ENCODE results near the gene KCNQ4. TPM values are rescaled to one million over a fixed set of nuclear protein-coding genes. Genes with fewer than 3 reads are reported as not detected.

KCNQ4 gene
- total and polyA plus RNA-seq, 2 experiments from 2014 or later, result 1.3 to 3.0 TPM

DNA sequence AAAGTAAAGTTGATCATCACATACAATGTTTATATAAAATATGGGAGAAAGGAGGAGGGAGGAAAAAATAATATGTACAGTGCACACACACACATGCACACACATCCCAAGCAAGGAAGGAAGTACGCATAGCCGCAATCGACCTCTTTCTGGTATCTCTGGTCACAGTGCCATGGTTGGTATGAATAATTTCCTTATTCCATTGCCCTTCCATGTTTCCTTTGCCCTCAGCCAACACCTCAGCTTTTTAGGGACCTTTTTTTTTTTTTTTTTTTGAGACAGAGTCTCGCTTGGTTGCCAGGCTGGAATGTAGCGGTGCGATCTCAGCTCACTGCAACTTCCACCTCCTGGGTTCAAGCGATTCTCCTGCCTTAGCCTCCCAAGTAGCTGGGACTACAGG lies 58.0 kb downstream of the KCNQ4 start (continued):
- TF ChIP-seq, protein P1, sequence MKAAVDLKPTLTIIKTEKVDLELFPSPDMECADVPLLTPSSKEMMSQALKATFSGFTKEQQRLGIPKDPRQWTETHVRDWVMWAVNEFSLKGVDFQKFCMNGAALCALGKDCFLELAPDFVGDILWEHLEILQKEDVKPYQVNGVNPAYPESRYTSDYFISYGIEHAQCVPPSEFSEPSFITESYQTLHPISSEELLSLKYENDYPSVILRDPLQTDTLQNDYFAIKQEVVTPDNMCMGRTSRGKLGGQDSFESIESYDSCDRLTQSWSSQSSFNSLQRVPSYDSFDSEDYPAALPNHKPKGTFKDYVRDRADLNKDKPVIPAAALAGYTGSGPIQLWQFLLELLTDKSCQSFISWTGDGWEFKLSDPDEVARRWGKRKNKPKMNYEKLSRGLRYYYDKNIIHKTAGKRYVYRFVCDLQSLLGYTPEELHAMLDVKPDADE (IDR thresholded peaks at IDR 0.05), result no peak
- TF ChIP-seq, protein P2, sequence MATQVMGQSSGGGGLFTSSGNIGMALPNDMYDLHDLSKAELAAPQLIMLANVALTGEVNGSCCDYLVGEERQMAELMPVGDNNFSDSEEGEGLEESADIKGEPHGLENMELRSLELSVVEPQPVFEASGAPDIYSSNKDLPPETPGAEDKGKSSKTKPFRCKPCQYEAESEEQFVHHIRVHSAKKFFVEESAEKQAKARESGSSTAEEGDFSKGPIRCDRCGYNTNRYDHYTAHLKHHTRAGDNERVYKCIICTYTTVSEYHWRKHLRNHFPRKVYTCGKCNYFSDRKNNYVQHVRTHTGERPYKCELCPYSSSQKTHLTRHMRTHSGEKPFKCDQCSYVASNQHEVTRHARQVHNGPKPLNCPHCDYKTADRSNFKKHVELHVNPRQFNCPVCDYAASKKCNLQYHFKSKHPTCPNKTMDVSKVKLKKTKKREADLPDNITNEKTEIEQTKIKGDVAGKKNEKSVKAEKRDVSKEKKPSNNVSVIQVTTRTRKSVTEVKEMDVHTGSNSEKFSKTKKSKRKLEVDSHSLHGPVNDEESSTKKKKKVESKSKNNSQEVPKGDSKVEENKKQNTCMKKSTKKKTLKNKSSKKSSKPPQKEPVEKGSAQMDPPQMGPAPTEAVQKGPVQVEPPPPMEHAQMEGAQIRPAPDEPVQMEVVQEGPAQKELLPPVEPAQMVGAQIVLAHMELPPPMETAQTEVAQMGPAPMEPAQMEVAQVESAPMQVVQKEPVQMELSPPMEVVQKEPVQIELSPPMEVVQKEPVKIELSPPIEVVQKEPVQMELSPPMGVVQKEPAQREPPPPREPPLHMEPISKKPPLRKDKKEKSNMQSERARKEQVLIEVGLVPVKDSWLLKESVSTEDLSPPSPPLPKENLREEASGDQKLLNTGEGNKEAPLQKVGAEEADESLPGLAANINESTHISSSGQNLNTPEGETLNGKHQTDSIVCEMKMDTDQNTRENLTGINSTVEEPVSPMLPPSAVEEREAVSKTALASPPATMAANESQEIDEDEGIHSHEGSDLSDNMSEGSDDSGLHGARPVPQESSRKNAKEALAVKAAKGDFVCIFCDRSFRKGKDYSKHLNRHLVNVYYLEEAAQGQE (IDR thresholded peaks at IDR 0.05; ENCODE audit: unreplicated experiment), result no peak

DNA sequence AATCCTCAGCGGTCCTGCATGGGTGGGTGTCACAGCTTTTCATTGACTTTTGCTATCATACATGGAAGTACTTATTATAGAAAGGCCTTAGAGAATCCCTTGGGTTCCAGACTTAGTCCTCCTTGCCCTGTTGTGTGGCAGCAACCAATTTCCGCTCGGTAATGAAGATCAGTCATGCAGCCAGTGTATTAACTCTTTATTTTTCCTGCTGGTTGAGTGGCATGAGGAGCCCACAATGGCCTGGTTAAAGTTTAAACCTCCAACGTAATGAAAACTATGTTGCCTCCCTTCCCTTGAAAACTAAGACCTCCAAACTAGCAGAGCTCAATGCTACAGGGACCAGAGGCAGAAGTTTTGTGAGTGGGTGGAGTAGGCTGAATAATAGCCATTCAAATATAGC lies 58.6 kb downstream of the KCNQ4 start:
- no peak overlapping the region for H3K4me3 ChIP-seq
- no peaks in the 10 kb centered on the region for H3K36me3 ChIP-seq (ENCODE audit: insufficient read depth)
- DNase-seq (ENCODE audit: low spot score) (no peak), ATAC-seq (no peak)
- H3K4me2 ChIP-seq, result no peak overlapping the region
- Mint-ChIP-seq H3K36me3 (ENCODE audit: low read depth) (peaks cover 4% of the 10 kb centered on the region; the same call in 1 of the 3 replicates), H3K9me3 (no peaks in the 10 kb centered on the region), H3K27me3 (ENCODE audit: insufficient read depth, low read depth, poor library complexity) (peaks cover 4% of the 10 kb centered on the region), H3K27ac (no peak overlapping the region), H3K4me1 (peaks cover 3% of the 10 kb centered on the region; the same call in 2 of the 3 replicates), H3K4me3 (no peak overlapping the region)
- no peaks in the 10 kb centered on the region for H3F3A ChIP-seq (replicated peaks; ENCODE audit: low read depth)
- H3K4me1 ChIP-seq (ENCODE audit: insufficient read depth), result no peaks in the 10 kb centered on the region
- H3K9me2 ChIP-seq (ENCODE audit: insufficient read depth), result peaks cover 8% of the 10 kb centered on the region; the same call in 1 of the 2 replicates
- H3K79me2 ChIP-seq (replicated peaks; ENCODE audit: insufficient read depth), result no peaks in the 10 kb centered on the region
- no peaks in the 10 kb centered on the region for H4K20me1 ChIP-seq (replicated peaks; ENCODE audit: insufficient read depth)
- H3K27ac ChIP-seq (ENCODE audit: low read depth), result no peak overlapping the region
- H2AFZ ChIP-seq, result no peak overlapping the region
- H3K27me3 ChIP-seq (ENCODE audit: insufficient read depth), result no peaks in the 10 kb centered on the region
- TF ChIP-seq, protein P3, sequence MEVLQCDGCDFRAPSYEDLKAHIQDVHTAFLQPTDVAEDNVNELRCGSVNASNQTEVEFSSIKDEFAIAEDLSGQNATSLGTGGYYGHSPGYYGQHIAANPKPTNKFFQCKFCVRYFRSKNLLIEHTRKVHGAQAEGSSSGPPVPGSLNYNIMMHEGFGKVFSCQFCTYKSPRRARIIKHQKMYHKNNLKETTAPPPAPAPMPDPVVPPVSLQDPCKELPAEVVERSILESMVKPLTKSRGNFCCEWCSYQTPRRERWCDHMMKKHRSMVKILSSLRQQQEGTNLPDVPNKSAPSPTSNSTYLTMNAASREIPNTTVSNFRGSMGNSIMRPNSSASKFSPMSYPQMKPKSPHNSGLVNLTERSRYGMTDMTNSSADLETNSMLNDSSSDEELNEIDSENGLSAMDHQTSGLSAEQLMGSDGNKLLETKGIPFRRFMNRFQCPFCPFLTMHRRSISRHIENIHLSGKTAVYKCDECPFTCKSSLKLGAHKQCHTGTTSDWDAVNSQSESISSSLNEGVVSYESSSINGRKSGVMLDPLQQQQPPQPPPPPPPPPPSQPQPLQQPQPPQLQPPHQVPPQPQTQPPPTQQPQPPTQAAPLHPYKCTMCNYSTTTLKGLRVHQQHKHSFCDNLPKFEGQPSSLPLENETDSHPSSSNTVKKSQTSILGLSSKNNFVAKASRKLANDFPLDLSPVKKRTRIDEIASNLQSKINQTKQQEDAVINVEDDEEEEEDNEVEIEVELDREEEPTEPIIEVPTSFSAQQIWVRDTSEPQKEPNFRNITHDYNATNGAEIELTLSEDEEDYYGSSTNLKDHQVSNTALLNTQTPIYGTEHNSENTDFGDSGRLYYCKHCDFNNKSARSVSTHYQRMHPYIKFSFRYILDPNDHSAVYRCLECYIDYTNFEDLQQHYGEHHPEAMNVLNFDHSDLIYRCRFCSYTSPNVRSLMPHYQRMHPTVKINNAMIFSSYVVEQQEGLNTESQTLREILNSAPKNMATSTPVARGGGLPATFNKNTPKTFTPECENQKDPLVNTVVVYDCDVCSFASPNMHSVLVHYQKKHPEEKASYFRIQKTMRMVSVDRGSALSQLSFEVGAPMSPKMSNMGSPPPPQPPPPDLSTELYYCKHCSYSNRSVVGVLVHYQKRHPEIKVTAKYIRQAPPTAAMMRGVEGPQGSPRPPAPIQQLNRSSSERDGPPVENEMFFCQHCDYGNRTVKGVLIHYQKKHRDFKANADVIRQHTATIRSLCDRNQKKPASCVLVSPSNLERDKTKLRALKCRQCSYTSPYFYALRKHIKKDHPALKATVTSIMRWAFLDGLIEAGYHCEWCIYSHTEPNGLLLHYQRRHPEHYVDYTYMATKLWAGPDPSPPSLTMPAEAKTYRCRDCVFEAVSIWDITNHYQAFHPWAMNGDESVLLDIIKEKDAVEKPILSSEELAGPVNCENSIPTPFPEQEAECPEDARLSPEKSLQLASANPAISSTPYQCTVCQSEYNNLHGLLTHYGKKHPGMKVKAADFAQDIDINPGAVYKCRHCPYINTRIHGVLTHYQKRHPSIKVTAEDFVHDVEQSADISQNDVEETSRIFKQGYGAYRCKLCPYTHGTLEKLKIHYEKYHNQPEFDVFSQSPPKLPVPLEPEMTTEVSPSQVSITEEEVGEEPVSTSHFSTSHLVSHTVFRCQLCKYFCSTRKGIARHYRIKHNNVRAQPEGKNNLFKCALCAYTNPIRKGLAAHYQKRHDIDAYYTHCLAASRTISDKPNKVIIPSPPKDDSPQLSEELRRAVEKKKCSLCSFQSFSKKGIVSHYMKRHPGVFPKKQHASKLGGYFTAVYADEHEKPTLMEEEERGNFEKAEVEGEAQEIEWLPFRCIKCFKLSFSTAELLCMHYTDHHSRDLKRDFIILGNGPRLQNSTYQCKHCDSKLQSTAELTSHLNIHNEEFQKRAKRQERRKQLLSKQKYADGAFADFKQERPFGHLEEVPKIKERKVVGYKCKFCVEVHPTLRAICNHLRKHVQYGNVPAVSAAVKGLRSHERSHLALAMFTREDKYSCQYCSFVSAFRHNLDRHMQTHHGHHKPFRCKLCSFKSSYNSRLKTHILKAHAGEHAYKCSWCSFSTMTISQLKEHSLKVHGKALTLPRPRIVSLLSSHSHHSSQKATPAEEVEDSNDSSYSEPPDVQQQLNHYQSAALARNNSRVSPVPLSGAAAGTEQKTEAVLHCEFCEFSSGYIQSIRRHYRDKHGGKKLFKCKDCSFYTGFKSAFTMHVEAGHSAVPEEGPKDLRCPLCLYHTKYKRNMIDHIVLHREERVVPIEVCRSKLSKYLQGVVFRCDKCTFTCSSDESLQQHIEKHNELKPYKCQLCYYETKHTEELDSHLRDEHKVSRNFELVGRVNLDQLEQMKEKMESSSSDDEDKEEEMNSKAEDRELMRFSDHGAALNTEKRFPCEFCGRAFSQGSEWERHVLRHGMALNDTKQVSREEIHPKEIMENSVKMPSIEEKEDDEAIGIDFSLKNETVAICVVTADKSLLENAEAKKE (CRISPR knock-in tag; IDR thresholded peaks at IDR 0.05), result no peak
- TF ChIP-seq ZNF114 (CRISPR knock-in tag; IDR thresholded peaks at IDR 0.05) (no peak), EZH2 (IDR thresholded peaks at IDR 0.05; ENCODE audit: low read depth, unreplicated experiment) (no peak), JUNB (IDR thresholded peaks at IDR 0.05; ENCODE audit: unreplicated experiment) (no peak)
- TF ChIP-seq, protein P2 (IDR thresholded peaks at IDR 0.05; ENCODE audit: unreplicated experiment), result no peak
- TF ChIP-seq, protein P4, sequence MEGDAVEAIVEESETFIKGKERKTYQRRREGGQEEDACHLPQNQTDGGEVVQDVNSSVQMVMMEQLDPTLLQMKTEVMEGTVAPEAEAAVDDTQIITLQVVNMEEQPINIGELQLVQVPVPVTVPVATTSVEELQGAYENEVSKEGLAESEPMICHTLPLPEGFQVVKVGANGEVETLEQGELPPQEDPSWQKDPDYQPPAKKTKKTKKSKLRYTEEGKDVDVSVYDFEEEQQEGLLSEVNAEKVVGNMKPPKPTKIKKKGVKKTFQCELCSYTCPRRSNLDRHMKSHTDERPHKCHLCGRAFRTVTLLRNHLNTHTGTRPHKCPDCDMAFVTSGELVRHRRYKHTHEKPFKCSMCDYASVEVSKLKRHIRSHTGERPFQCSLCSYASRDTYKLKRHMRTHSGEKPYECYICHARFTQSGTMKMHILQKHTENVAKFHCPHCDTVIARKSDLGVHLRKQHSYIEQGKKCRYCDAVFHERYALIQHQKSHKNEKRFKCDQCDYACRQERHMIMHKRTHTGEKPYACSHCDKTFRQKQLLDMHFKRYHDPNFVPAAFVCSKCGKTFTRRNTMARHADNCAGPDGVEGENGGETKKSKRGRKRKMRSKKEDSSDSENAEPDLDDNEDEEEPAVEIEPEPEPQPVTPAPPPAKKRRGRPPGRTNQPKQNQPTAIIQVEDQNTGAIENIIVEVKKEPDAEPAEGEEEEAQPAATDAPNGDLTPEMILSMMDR (conservative IDR thresholded peaks at IDR 0.05; ENCODE audit: low read depth in 2 of 2), result no peak

All from GM23338 (cell line).